T-helper 2 cell treated with Interferon-gamma antibody and Interleukin-4, amounts not matched to agents 100 ng/mL and 5 ng/mL, for 36 hours (primary cell): ENCODE results near the gene MROH7. TPM values are rescaled to one million over a fixed set of nuclear protein-coding genes. Genes with fewer than 3 reads are reported as not detected.

Source experiments
- intact Hi-C: fragments of 100-400 bp; cut with micrococcal nuclease; formaldehyde crosslinking; loops from one replicate; pipeline ENCODE4 v1.15.1; 2023
- total RNA-seq: library from RNA; stranded (reverse); gene quantifications from 2 replicates; pipeline ENCODE4 v1.2.3, GENCODE V29; 2022

MROH7 gene
- total RNA-seq, 1 donor from 2014 or later, result 0.18 TPM

DNA sequence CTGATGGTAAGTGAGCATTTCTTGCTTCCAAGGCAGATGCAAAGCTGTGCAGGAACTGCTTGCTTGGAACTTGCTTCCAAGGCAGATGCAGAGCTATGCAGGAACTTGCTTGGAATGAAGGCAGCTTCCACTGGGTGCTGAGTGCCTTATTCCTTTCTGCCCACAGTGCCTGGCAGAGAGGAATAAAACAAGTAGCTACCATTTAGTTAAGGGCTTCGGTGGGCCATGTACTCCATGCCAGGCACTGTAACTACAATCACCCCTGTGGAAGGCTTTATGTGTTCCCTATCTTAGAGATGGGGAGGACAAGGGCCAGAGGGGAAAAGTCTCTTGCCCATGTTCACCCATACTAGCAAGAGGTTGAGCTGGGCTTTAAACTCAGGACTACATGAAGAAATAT, 8.3 kb downstream of the MROH7 start:
- intact Hi-C loops, result no loop called here

- intact Hi-C loops, result no loop called here
Observed at GRCh38 chr1:54650417-54650816, 8.8 kb downstream of the MROH7 start.

- intact Hi-C loops, result no loop called here
Observed at GRCh38 chr1:54651608-54652007, 10.0 kb downstream of the MROH7 start.

GRCh38 chr1:54652168-54652567, 10.6 kb downstream of the MROH7 start:
- intact Hi-C loops, result no loop called here

DNA sequence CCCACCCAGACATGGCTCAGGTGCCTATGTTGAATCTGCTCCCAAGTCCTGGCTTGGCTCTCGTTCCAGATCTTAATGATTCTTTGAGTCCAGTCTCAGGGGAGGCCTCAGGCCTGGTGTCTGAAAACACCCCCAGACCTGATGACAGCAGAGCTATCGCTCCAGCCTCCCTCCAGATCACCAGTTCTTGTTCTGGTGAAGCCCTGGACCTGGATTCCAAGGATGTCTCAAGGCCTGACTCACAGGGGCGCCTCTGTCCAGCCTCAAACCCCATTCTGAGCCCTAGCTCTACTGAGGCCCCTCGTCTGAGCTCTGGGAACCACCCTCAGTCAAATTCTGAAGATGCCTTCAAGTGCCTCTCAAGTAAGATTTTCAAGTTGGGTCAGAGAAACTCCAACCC, 11.4 kb downstream of the MROH7 start:
- intact Hi-C loops, result no loop called here

GRCh38 chr1:54658164-54658913, 16.8 kb downstream of the MROH7 start:
- intact Hi-C loops, result no loop called here

DNA sequence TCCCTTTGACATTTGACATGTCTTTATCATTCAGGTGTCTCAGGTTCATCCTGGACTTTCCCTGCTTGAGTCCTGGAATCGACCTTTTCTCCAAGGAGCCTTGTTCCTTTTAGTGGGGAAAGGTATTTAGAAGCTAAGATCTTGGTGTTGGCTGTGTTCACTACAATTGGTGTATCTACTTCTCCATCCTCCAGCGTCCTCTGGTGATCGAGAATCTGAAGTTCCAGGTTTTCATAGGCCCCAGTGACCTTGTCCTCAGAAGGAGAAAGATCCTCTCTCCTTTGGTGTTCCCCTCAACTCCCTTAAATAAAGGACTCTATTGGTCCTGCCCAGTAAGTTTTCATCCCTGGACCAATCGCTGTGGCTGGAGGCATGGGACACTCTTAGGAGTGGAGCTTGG, 22.1 kb downstream of the MROH7 start:
- intact Hi-C loops, result no loop called here

- intact Hi-C loops, result no loop called here
Observed at GRCh38 chr1:54664364-54664763, 22.8 kb downstream of the MROH7 start.

DNA sequence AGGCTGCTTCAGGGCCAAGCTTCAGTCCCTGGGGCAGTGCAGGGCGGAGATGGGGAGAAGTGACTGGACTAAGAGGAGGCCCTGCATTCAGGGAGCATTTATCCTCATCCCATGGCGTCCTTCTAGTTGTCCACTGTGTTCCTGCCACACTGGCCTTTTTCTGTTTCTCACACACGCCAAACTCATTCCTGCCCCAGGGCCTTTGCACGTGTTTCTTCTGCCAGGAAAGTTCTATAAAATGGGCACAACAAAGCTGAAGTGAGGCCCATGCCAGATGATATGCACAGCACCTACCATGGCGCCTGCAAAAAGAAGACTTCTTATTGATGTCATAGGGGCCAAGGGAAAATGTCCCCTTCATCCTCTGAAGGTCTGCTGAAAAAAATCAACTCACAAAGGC, 24.3 kb downstream of the MROH7 start:
- intact Hi-C loops, result no loop called here

- intact Hi-C loops, result no loop called here
Observed at GRCh38 chr1:54666333-54666732, 24.7 kb downstream of the MROH7 start.

DNA sequence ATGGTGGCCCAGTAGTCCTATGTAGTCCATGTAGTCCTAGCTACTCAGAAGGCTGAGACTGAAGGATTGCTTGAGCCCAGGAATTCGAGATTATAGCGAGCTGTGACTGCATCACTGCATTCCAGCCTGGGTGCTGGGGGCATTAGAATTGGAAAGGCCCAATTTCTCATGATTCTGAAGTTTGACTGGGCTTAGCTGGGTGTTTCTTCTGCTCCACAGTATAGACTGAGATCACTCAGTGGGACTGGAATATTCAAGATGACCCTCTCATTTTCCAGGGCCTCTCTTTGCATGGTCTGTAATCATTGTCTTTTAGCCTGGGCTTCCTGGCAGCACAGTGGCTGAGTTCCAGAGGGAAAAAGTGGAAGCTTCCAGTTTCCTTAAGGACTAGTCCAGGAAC, 26.2 kb downstream of the MROH7 start:
- intact Hi-C loops, result no loop called here

DNA sequence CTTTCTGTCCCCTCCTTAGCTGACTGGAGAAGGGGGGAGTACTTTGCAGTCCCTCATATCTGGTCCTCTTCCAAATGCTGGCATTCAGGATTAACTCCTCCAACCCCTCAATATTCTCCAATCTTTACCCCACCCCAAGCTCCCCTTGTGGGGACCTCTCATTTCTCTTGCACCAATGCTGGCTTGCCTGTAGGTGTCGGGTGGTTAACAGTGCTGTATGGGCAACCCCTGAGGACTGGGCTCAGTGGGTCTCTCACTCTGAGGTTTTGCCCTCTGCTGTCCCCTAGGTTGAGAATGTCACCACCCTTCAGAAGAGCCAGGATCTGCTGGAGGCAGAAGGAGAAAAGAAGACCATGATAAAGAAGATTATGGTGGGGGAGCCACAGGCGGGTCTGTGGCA, 27.0 kb downstream of the MROH7 start:
- intact Hi-C loops, result no loop called here

DNA sequence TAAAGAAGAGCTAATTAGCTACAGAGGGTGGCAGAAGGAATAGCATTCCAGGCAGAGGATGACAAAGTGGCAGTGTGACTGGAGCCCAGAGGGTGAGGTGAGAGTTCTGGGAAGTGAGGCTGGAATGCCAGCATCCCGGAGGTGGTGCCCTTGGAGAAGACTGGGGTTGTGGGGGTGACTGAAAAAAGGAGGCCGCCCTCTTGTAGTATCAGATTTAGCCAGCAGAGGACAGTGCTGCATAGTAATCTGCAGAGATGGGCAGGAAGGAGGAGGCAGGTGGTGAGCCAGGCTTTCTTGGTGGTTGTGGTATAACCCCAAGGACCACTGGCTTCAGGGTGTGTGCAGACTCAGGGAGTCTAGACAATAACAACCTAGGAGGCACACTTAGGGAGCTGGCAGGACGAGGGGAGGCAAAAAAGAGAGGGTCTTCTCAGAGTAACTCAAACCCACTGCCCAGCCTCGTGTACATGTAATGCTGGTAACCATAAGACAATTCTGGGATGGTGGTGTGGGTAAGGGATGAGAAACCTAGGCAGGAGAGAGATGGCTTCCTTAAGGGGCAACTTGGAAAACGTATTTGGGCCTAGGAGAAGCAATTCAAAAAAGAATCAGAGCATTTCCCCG, 30.5 kb downstream of the MROH7 start:
- intact Hi-C loops, result loop anchor here (1.0 to 2.0 kb wide), 2 partner anchors 138 to 325 kb away; no protein-coding TSS in a partner anchor

DNA sequence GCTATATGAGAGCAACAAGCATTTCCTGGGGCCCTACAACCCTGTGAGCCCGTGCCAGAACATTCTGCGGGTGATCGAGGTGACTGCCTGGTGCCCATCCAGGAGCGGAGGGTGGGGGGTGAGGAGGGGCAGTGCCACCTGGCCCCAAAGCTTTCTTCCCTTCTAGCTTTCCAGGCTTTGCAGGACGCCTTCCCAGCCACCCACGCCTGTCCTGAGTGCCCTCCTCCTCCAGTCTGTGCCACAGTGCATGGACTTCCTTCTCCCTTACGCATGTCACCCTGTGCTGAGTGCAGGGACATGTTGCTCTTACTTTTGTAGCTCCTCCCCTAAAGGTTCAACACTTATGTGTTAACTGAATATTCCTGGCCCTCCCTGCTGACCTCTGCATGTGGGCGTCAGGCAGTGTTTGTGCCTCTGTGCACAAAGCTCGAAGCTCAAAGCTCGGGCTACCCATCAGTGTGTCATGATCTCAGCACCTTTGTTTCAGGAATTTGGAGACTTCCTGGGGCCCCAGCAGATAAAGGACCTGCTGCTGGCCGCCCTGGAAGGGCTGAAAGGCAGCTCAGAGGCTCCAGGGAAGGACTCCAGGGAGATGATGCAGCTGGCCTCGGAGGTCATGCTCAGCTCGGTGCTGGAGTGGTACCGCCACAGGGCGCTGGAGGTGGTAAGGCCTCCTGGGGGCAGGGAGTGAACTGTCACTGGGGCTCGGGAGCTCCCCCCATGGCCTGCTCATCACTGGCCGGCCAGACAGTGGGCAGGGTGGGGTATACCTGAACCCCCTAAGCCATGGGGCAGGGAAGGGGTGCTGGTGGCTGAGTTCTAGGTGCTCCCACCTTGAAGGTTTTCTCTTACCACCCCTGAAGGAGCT, 37.4 kb downstream of the MROH7 start:
- intact Hi-C loops, result no loop called here

GRCh38 chr1:54679706-54680105, 38.1 kb downstream of the MROH7 start:
- intact Hi-C loops, result no loop called here

DNA sequence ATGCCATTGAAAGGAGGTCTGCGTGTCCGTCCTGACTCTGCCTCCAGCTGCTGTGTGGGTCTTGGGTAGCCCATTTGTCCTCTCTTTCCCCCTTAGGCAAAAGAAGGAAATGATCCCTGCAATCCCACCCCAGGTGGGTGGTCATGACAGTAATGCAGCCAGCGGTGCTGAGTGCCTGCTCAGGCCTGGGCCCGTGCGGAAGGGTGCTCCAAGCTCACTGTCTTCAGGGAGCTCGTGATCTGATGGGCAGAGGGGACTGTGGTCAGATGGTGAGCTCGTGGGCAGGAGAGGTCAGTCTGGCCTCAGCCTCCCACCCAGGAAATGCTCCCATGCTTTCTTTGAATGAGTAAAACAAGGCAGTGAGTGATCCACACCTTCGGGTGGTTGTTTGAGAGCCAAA, 38.8 kb downstream of the MROH7 start:
- intact Hi-C loops, result no loop called here

- intact Hi-C loops, result no loop called here
Observed at GRCh38 chr1:54681358-54681757, 39.8 kb downstream of the MROH7 start.

DNA sequence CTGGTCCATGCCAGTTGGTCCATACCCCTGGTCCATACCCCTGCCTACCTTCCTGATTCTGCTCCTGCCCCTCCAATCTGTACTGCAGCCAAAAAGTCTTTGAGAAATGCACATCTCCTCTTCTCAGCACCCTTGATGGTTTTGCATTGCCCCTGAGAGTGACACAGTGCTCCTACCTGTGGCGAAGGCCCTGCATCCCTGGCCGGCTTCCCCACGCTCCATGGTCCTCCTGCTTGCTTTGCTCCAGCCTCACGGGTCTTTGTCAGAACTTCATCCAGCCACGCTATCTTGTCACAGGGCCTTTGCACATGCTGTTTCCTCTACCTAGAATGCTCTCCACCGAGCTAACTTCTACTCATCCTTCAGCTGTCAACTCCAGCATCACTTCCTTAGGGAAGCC, 41.9 kb downstream of the MROH7 start:
- intact Hi-C loops, result no loop called here

GRCh38 chr1:54685335-54685905, 43.8 kb downstream of the MROH7 start:
- intact Hi-C loops, result no loop called here

DNA sequence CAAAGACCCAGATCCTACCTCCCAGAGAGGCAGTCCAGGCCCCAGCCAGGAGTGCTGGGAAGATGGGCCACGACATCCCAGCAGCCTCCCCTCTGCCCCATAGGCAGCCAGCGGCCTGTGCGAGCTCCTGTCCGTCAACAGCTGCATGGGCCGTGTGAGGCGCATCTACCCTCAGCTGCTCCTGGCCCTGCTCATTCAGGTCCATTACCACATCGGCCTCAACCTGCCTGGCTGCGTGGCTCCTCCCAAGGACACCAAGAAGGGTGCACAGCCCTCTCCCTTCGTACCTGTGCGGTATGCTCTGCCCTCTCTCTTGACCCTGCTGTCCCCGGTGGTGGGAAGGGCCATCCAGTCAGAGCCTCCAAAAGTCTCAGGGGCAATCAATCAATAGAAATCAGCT, 44.6 kb downstream of the MROH7 start:
- intact Hi-C loops, result no loop called here

DNA sequence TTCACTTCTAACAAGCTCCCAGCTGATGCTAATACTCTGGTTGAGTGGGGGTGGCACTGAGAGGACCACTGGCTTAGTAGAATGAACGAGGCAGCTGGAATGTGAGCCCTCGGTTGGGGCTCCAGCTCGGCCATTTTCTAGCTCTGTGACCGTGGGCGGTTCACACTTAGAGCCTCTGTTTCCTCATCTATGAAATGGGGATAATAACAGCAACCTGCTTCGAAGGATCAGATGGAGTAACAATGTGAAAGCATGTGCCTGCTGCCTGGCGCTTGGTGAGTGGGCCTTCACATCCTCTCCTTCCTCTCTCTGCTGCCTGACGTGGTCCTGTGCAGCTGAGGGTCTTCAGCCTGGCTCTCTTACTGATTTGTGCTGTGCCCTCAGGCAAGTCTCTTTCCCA, 53.2 kb downstream of the MROH7 start:
- intact Hi-C loops, result no loop called here

DNA sequence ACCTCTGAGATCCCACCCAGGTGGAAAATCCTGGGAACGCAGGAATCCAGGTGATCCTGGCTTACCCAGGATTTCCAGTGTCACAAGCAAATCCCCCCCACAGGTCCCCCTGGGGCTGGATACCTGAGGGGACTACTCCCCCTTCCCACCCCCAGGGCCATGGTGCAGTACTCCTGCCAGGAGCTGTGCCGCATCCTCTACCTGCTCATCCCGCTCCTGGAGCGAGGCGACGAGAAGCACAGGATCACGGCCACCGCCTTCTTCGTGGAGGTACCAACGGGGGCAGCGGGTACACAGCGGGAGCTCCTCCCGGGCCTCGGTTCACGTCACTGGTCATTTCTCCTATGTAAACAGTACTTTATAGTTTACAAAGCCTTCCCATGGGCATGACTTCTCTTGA, 53.6 kb downstream of the MROH7 start:
- intact Hi-C loops, result no loop called here
